Endothelial cell of umbilical vein (primary cell): ENCODE results near the gene UBE3A. TPM values are rescaled to one million over a fixed set of nuclear protein-coding genes. Genes with fewer than 3 reads are reported as not detected.

Experiments
- BruUV-seq: library from RNA; stranded (reverse); fragments of 400-500 nt; replicated peaks from 2 replicates; lab custom pipeline; 2021; lab: Mats Ljungman, UMichigan
- CTCF ChIA-PET: fragments of 300-600, 350-600 bp; sonication (Branson Sonifier 250); formaldehyde crosslinking; loops from one replicate; lab custom pipeline; 2021; ENCODE audit warnings: antibody characterized with exemption, inconsistent platforms; lab: Charles Lee
- POLR2A ChIA-PET: fragments of 300-600, 350-600 bp; sonication (Branson Sonifier 250); formaldehyde crosslinking; loops from one replicate; lab custom pipeline; 2021; ENCODE audit warnings: antibody characterized with exemption, inconsistent platforms; lab: Charles Lee
- DNase-seq: peaks from one replicate; pipeline ENCODE4 v3.0.0-alpha.2; 2011; ENCODE audit warnings: low read depth, low spot score
- FAIRE-seq: peaks from 2 replicates; lab custom pipeline; 2011; peaks lifted over from hg19 to GRCh38; lab: Jason Lieb, UNC
- H2AFZ ChIP-seq: 2 replicates; pipeline ENCODE4 v1.6.0; 2012; ENCODE audit warnings: low read depth, low read length, control low read depth, inconsistent platforms
- H3K27ac ChIP-seq: 2 replicates; pipeline ENCODE4 v1.5.1; 2011; ENCODE audit warnings: low read depth, mild to moderate bottlenecking, control low read depth, low read length, moderate library complexity; ENCODE audit not compliant: insufficient read depth
- H3K27me3 ChIP-seq, 2 experiments: 2 replicates each; pipeline versions ENCODE4 v1.6.0 to v1.6.1; 2011; ENCODE audit warnings: low read length in 2 of 2, mixed read lengths in 1 of 2; ENCODE audit not compliant: control insufficient read depth in 2 of 2, insufficient read depth in 2 of 2
- H3K36me3 ChIP-seq, 2 experiments: 2 replicates in 1 of 2; 3 replicates in 1 of 2; pipeline ENCODE4 v1.5.1; 2011; ENCODE audit warnings: low read length in 2 of 2, mild to moderate bottlenecking in 1 of 2, moderate library complexity in 1 of 2; ENCODE audit not compliant: control insufficient read depth in 2 of 2, insufficient read depth in 2 of 2; ENCODE audit errors: extremely low read depth in 1 of 2
- H3K4me1 ChIP-seq: 3 replicates; pipeline ENCODE4 v1.5.1; 2011; ENCODE audit warnings: mild to moderate bottlenecking, low read length; ENCODE audit not compliant: control insufficient read depth, insufficient read depth; ENCODE audit errors: extremely low read depth
- H3K4me2 ChIP-seq: 2 replicates; pipeline ENCODE4 v1.6.1; 2011; ENCODE audit warnings: low read length, control low read depth, mixed read lengths; ENCODE audit not compliant: insufficient read depth
- H3K4me3 ChIP-seq, 3 experiments: fragments of 200-600 bp in 1 of 3; sonication (generic), shearing (Covaris generic) in 1 of 3; replicated peaks in 1 of 3; 2 replicates each; pipeline ENCODE4 v1.5.1; 2011 to 2016; ENCODE audit warnings: control low read depth in 3 of 3, low read length in 3 of 3, mild to moderate bottlenecking in 2 of 3, inconsistent platforms in 1 of 3, low read depth in 1 of 3, moderate library complexity in 1 of 3; ENCODE audit not compliant: insufficient read depth in 1 of 3
- H3K79me2 ChIP-seq: 2 replicates; pipeline ENCODE4 v1.6.0; 2012; ENCODE audit warnings: low read length, inconsistent platforms; ENCODE audit not compliant: control insufficient read depth, insufficient read depth
- H3K9ac ChIP-seq: replicated peaks from 2 replicates; pipeline ENCODE3; 2011; ENCODE audit warnings: low read length, control low read depth; ENCODE audit not compliant: insufficient read depth; ENCODE audit errors: extremely low read depth
- H3K9me1 ChIP-seq: replicated peaks from 3 replicates; pipeline ENCODE4 v1.6.0; 2011; ENCODE audit warnings: mild to moderate bottlenecking, low read length; ENCODE audit not compliant: control insufficient read depth, insufficient read depth; ENCODE audit errors: extremely low read depth
- H3K9me3 ChIP-seq: replicated peaks from 2 replicates; pipeline ENCODE4 v1.5.1; 2012; ENCODE audit warnings: low read length, inconsistent platforms; ENCODE audit not compliant: control insufficient read depth, insufficient read depth
- H4K20me1 ChIP-seq: replicated peaks from 2 replicates; pipeline ENCODE3; 2011; ENCODE audit warnings: mild to moderate bottlenecking, low read length; ENCODE audit not compliant: control insufficient read depth, insufficient read depth; ENCODE audit errors: extremely low read depth
- EZH2 ChIP-seq: IDR thresholded peaks from 2 replicates; pipeline ENCODE4 v1.6.1; 2012; ENCODE audit warnings: borderline replicate concordance, low read depth, mild to moderate bottlenecking, moderate library complexity, low read length, inconsistent platforms; ENCODE audit not compliant: severe bottlenecking
- FOS ChIP-seq: IDR thresholded peaks from 2 replicates; pipeline ENCODE4 v1.6.1; 2011; ENCODE audit warnings: mild to moderate bottlenecking, low read length, moderate library complexity, borderline replicate concordance; ENCODE audit not compliant: insufficient read depth
- GATA2 ChIP-seq: IDR thresholded peaks from 2 replicates; pipeline ENCODE4 v1.7.0; 2011; ENCODE audit warnings: low read depth, mild to moderate bottlenecking, moderate library complexity, mixed read lengths, low read length; ENCODE audit not compliant: insufficient read length, insufficient read depth
- JUN ChIP-seq: IDR thresholded peaks from 2 replicates; pipeline ENCODE4 v1.6.1; 2011; ENCODE audit warnings: borderline replicate concordance, low read depth; ENCODE audit not compliant: insufficient read length, insufficient read depth
- MYC ChIP-seq: IDR thresholded peaks from one replicate; pipeline ENCODE4 v1.6.1; 2011; ENCODE audit warnings: mild to moderate bottlenecking, low read depth, low read length
- POLR2A ChIP-seq: IDR thresholded peaks from 2 replicates; pipeline ENCODE4 v1.6.1; 2012; ENCODE audit warnings: low read depth, mild to moderate bottlenecking, control low read depth, low read length
- POLR2AphosphoS5 ChIP-seq: IDR thresholded peaks from 2 replicates; pipeline ENCODE4 v1.6.1; 2012; ENCODE audit warnings: low read depth, mild to moderate bottlenecking, control low read depth, low read length, moderate library complexity; ENCODE audit not compliant: insufficient read depth
- dilution Hi-C: fragments of 300-500 bp; cut with MboI; formaldehyde crosslinking; loops from one replicate; pipeline ENCODE4 v1.15.0; 2019; ENCODE audit warnings: low sequenced_read_pairs; ENCODE audit not compliant: extremely low pct_ligation_motif_present
- intact Hi-C: fragments of 100-400 bp; cut with micrococcal nuclease; formaldehyde crosslinking; loops from one replicate; pipeline ENCODE4 v1.10.0; 2022
- polyA plus RNA-seq, 4 experiments: library from polyadenylated mRNA; depleted of rRNA in 3 of 4; stranded (reverse) in 3 of 4; unstranded in 1 of 4; fragments of >200 nt; gene quantifications; 2 replicates each; pipeline versions ENCODE4 v1.2.1 to v1.2.3, GENCODE V29; 2011 to 2012; ENCODE audit warnings: missing spikeins in 1 of 4
- total RNA-seq: library from RNA; stranded (reverse); gene quantifications from 2 replicates; pipeline ENCODE4 v1.2.3, GENCODE V29; 2021
- TF ChIP-seq, protein P1 (sequence below): IDR thresholded peaks from 2 replicates; pipeline ENCODE4 v1.6.1; 2011; ENCODE audit not compliant: insufficient read depth, insufficient read length
- TF ChIP-seq, protein P2 (sequence below), 2 donors: IDR thresholded peaks; 1 replicate in 1 of 2; 2 replicates in 1 of 2; pipeline ENCODE4 v1.5.1; 2011; ENCODE audit warnings: low read length in 2 of 2, mild to moderate bottlenecking in 2 of 2, moderate library complexity in 2 of 2, control low read depth in 1 of 2, inconsistent platforms in 1 of 2, low read depth in 1 of 2; ENCODE audit not compliant: insufficient read depth in 1 of 2; ENCODE audit errors: extremely low read depth in 1 of 2

The UBE3A gene
- total and polyA plus RNA-seq, 2 donors (not counting 3 experiments of a cell fraction or from before 2014, with no cell fraction given): 8.5 to 69.3 TPM

DNA sequence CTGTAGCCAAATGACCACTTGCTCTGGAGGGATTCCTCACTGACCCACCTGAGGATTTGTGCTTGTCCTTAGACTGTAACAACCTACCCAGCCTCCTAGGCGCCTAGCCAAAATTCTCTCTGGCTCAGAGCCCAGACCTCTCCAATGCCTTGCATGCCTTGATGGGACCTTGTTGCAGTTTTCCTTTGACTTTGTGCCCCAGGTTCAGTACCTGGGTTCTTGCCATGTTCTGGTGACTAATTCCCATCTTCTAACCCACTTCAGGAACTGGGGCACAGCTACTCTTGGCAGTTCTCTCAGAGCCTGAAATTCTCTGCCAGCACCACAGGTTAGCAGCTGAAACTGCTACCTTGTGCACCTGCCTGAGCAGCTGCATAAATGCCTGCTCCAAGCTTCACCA is 27.0 kb upstream of the UBE3A start:
- dilution Hi-C loops (no loop called here), intact Hi-C loops (no loop called here)
- CTCF ChIA-PET: no interaction called here
- H3K79me2 ChIP-seq: no peaks in the 10 kb centered on the region
- no peak overlapping the region for H3K4me2 ChIP-seq
- no peak overlapping the region for H3K27ac ChIP-seq
- TF ChIP-seq GATA2 (no peak), MYC (no peak), POLR2AphosphoS5 (no peak), EZH2 (no peak), FOS (no peak), JUN (no peak), POLR2A (no peak)
- TF ChIP-seq, protein P1, sequence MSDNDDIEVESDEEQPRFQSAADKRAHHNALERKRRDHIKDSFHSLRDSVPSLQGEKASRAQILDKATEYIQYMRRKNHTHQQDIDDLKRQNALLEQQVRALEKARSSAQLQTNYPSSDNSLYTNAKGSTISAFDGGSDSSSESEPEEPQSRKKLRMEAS: no peak
- TF ChIP-seq, protein P2, sequence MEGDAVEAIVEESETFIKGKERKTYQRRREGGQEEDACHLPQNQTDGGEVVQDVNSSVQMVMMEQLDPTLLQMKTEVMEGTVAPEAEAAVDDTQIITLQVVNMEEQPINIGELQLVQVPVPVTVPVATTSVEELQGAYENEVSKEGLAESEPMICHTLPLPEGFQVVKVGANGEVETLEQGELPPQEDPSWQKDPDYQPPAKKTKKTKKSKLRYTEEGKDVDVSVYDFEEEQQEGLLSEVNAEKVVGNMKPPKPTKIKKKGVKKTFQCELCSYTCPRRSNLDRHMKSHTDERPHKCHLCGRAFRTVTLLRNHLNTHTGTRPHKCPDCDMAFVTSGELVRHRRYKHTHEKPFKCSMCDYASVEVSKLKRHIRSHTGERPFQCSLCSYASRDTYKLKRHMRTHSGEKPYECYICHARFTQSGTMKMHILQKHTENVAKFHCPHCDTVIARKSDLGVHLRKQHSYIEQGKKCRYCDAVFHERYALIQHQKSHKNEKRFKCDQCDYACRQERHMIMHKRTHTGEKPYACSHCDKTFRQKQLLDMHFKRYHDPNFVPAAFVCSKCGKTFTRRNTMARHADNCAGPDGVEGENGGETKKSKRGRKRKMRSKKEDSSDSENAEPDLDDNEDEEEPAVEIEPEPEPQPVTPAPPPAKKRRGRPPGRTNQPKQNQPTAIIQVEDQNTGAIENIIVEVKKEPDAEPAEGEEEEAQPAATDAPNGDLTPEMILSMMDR (IDR thresholded peaks at IDR 0.05; ENCODE audit: extremely low read depth in 1 of 2, insufficient read depth in 1 of 2, low read depth in 1 of 2, low read length in 2 of 2): no peak
- no peak for DNase-seq
- no peak overlapping the region for H3K9ac ChIP-seq
- POLR2A ChIA-PET: no interaction called here
- BruUV-seq: no TSS peak
- no peaks in the 10 kb centered on the region for H3K27me3 ChIP-seq
- no peaks in the 10 kb centered on the region for H3K36me3 ChIP-seq
- no peaks in the 10 kb centered on the region for H3K9me1 ChIP-seq
- no peak overlapping the region for H2AFZ ChIP-seq
- no peak overlapping the region for H3K4me3 ChIP-seq
- no peaks in the 10 kb centered on the region for H4K20me1 ChIP-seq
- H3K9me3 ChIP-seq: no peaks in the 10 kb centered on the region
- FAIRE-seq: no peak
- no peaks in the 10 kb centered on the region for H3K4me1 ChIP-seq
